GM18870 (cell line): ENCODE data around the gene EZR.

Experiments
- ATAC-seq: cut with Tn5 transposase; IDR thresholded peaks from one replicate; pipeline ENCODE4 v1.9.1; 2021; ENCODE audit warnings: moderate library complexity; ENCODE audit not compliant: unreplicated experiment

The EZR gene

GRCh38 chr6:158737710-158738615, 81.2 kb downstream of the EZR start:
- no peak for ATAC-seq

- no peak for ATAC-seq
Measured at GRCh38 chr6:158737082-158737709, 82.0 kb downstream of the EZR start.

GRCh38 chr6:158735009-158735408, 84.2 kb downstream of the EZR start:
- ATAC-seq, result no peak

- ATAC-seq, result no peak
Measured at GRCh38 chr6:158730541-158730907, 88.6 kb downstream of the EZR start.

- no peak for ATAC-seq
Measured at GRCh38 chr6:158729906-158730540, 89.1 kb downstream of the EZR start.

- ATAC-seq, result no peak
Measured at GRCh38 chr6:158725704-158726103, 93.5 kb downstream of the EZR start.

- ATAC-seq, result no peak
Measured at GRCh38 chr6:158722176-158722729, 96.9 kb downstream of the EZR start.

GRCh38 chr6:158718461-158719046, 100.6 kb downstream of the EZR start:
- ATAC-seq, result no peak

GRCh38 chr6:158717341-158718330, 101.5 kb downstream of the EZR start:
- peak; percentile 72 for ATAC-seq
